WTC11 (cell line): ENCODE results near the gene GPR37.

Source experiments
- FOXJ3 ChIP-seq: sonication (generic); formaldehyde crosslinking; IDR thresholded peaks from 2 replicates; pipeline ENCODE4 v1.9.0; 2021; ENCODE audit warnings: missing genetic modification reagents, mild to moderate bottlenecking, borderline replicate concordance
- FOXK1 ChIP-seq: sonication (generic); formaldehyde crosslinking; IDR thresholded peaks from 2 replicates; pipeline ENCODE4 v1.8.0; 2022; ENCODE audit warnings: mild to moderate bottlenecking, moderate library complexity, missing genetic modification reagents
- HMGA2 ChIP-seq: fragments of 250-450 bp; sonication (Bioruptor Pico); IDR thresholded peaks from 2 replicates; pipeline ENCODE4 v1.4.0; 2021; ENCODE audit warnings: mild to moderate bottlenecking, moderate library complexity
- JUN ChIP-seq: sonication (generic); formaldehyde crosslinking; IDR thresholded peaks from 2 replicates; pipeline ENCODE4 v1.8.0; 2023; ENCODE audit warnings: mild to moderate bottlenecking, missing genetic modification reagents
- KAT7 ChIP-seq: sonication (generic); formaldehyde crosslinking; IDR thresholded peaks from 2 replicates; pipeline ENCODE4 v1.8.1; 2023; ENCODE audit warnings: missing genetic modification reagents, mild to moderate bottlenecking, borderline replicate concordance
- SP1 ChIP-seq: sonication (generic); formaldehyde crosslinking; conservative IDR thresholded peaks from 2 replicates; pipeline ENCODE4 v1.8.1; 2022; ENCODE audit warnings: missing genetic modification reagents
- TF ChIP-seq, protein P1 (sequence below): fragments of 200-600 bp; IDR thresholded peaks from 2 replicates; pipeline ENCODE4 v1.8.0; 2022; ENCODE audit warnings: antibody characterized with exemption
- TF ChIP-seq, protein P2 (sequence below): sonication (generic); formaldehyde crosslinking; IDR thresholded peaks from 2 replicates; pipeline ENCODE4 v1.8.0; 2022; ENCODE audit warnings: missing genetic modification reagents
- TF ChIP-seq, protein P3 (sequence below): sonication (generic); formaldehyde crosslinking; conservative IDR thresholded peaks from 2 replicates; pipeline ENCODE4 v1.8.1; 2022; ENCODE audit warnings: mild to moderate bottlenecking, missing genetic modification reagents
- TF ChIP-seq, protein P4 (sequence below): sonication (generic); formaldehyde crosslinking; IDR thresholded peaks from 2 replicates; pipeline ENCODE4 v1.8.1; 2022; ENCODE audit warnings: low read depth, missing genetic modification reagents, borderline replicate concordance

DNA sequence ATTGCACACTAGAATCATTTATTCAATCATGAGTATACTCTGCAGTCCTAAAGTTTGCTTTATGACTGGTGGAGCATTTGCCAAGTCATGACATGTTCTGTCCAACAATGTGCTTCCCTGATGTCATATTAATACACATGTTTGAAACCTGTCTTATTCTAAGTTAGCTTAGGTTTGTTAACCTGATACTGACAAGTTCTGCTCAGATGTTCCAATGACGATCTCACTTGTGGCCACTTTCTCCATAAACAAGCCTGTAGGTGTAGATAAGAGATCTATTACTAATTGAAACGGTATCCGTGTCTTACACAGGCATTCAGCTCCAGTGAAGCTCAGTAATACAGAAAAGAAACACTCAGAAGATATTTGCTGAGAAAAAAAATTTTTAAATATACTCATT is 64.9 kb downstream of the GPR37 start:
- TF ChIP-seq, protein P1, sequence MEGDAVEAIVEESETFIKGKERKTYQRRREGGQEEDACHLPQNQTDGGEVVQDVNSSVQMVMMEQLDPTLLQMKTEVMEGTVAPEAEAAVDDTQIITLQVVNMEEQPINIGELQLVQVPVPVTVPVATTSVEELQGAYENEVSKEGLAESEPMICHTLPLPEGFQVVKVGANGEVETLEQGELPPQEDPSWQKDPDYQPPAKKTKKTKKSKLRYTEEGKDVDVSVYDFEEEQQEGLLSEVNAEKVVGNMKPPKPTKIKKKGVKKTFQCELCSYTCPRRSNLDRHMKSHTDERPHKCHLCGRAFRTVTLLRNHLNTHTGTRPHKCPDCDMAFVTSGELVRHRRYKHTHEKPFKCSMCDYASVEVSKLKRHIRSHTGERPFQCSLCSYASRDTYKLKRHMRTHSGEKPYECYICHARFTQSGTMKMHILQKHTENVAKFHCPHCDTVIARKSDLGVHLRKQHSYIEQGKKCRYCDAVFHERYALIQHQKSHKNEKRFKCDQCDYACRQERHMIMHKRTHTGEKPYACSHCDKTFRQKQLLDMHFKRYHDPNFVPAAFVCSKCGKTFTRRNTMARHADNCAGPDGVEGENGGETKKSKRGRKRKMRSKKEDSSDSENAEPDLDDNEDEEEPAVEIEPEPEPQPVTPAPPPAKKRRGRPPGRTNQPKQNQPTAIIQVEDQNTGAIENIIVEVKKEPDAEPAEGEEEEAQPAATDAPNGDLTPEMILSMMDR, result no peak
- TF ChIP-seq, protein P2, sequence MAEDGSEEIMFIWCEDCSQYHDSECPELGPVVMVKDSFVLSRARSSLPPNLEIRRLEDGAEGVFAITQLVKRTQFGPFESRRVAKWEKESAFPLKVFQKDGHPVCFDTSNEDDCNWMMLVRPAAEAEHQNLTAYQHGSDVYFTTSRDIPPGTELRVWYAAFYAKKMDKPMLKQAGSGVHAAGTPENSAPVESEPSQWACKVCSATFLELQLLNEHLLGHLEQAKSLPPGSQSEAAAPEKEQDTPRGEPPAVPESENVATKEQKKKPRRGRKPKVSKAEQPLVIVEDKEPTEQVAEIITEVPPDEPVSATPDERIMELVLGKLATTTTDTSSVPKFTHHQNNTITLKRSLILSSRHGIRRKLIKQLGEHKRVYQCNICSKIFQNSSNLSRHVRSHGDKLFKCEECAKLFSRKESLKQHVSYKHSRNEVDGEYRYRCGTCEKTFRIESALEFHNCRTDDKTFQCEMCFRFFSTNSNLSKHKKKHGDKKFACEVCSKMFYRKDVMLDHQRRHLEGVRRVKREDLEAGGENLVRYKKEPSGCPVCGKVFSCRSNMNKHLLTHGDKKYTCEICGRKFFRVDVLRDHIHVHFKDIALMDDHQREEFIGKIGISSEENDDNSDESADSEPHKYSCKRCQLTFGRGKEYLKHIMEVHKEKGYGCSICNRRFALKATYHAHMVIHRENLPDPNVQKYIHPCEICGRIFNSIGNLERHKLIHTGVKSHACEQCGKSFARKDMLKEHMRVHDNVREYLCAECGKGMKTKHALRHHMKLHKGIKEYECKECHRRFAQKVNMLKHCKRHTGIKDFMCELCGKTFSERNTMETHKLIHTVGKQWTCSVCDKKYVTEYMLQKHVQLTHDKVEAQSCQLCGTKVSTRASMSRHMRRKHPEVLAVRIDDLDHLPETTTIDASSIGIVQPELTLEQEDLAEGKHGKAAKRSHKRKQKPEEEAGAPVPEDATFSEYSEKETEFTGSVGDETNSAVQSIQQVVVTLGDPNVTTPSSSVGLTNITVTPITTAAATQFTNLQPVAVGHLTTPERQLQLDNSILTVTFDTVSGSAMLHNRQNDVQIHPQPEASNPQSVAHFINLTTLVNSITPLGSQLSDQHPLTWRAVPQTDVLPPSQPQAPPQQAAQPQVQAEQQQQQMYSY, result no peak
- TF ChIP-seq, protein P3, sequence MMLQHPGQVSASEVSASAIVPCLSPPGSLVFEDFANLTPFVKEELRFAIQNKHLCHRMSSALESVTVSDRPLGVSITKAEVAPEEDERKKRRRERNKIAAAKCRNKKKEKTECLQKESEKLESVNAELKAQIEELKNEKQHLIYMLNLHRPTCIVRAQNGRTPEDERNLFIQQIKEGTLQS (CRISPR knock-in tag), result no peak
- TF ChIP-seq, protein P4, sequence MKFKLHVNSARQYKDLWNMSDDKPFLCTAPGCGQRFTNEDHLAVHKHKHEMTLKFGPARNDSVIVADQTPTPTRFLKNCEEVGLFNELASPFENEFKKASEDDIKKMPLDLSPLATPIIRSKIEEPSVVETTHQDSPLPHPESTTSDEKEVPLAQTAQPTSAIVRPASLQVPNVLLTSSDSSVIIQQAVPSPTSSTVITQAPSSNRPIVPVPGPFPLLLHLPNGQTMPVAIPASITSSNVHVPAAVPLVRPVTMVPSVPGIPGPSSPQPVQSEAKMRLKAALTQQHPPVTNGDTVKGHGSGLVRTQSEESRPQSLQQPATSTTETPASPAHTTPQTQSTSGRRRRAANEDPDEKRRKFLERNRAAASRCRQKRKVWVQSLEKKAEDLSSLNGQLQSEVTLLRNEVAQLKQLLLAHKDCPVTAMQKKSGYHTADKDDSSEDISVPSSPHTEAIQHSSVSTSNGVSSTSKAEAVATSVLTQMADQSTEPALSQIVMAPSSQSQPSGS, result no peak
- no peak for TF ChIP-seq SP1 (CRISPR knock-in tag)
- TF ChIP-seq KAT7 (CRISPR knock-in tag), result no peak
- TF ChIP-seq JUN (CRISPR knock-in tag), result no peak
- no peak for TF ChIP-seq HMGA2 (CRISPR knock-in tag)
- no peak for TF ChIP-seq FOXK1
- no peak for TF ChIP-seq FOXJ3 (CRISPR knock-in tag)
